Endothelial cell of umbilical vein (primary cell): ENCODE data around the gene MACROD2. TPM values are rescaled to one million over a fixed set of nuclear protein-coding genes. Genes with fewer than 3 reads are reported as not detected.

ENCODE experiments used
- BruUV-seq: library from RNA; stranded (reverse); fragments of 400-500 nt; replicated peaks from 2 replicates; lab custom pipeline; 2021; lab: Mats Ljungman, UMichigan
- CTCF ChIA-PET: fragments of 300-600, 350-600 bp; sonication (Branson Sonifier 250); formaldehyde crosslinking; loops from one replicate; lab custom pipeline; 2021; ENCODE audit warnings: antibody characterized with exemption, inconsistent platforms; lab: Charles Lee
- POLR2A ChIA-PET: fragments of 300-600, 350-600 bp; sonication (Branson Sonifier 250); formaldehyde crosslinking; loops from one replicate; lab custom pipeline; 2021; ENCODE audit warnings: antibody characterized with exemption, inconsistent platforms; lab: Charles Lee
- DNase-seq: peaks from one replicate; pipeline ENCODE4 v3.0.0-alpha.2; 2011; ENCODE audit warnings: low read depth, low spot score
- FAIRE-seq: peaks from 2 replicates; lab custom pipeline; 2011; peaks lifted over from hg19 to GRCh38; lab: Jason Lieb, UNC
- H2AFZ ChIP-seq: 2 replicates; pipeline ENCODE4 v1.6.0; 2012; ENCODE audit warnings: low read depth, low read length, control low read depth, inconsistent platforms
- H3K27ac ChIP-seq: 2 replicates; pipeline ENCODE4 v1.5.1; 2011; ENCODE audit warnings: low read depth, mild to moderate bottlenecking, control low read depth, low read length, moderate library complexity; ENCODE audit not compliant: insufficient read depth
- H3K27me3 ChIP-seq, 2 experiments: 2 replicates each; pipeline versions ENCODE4 v1.6.0 to v1.6.1; 2011; ENCODE audit warnings: low read length in 2 of 2, mixed read lengths in 1 of 2; ENCODE audit not compliant: control insufficient read depth in 2 of 2, insufficient read depth in 2 of 2
- H3K36me3 ChIP-seq, 2 experiments: 2 replicates in 1 of 2; 3 replicates in 1 of 2; pipeline ENCODE4 v1.5.1; 2011; ENCODE audit warnings: low read length in 2 of 2, mild to moderate bottlenecking in 1 of 2, moderate library complexity in 1 of 2; ENCODE audit not compliant: control insufficient read depth in 2 of 2, insufficient read depth in 2 of 2; ENCODE audit errors: extremely low read depth in 1 of 2
- H3K4me1 ChIP-seq: 3 replicates; pipeline ENCODE4 v1.5.1; 2011; ENCODE audit warnings: mild to moderate bottlenecking, low read length; ENCODE audit not compliant: control insufficient read depth, insufficient read depth; ENCODE audit errors: extremely low read depth
- H3K4me2 ChIP-seq: 2 replicates; pipeline ENCODE4 v1.6.1; 2011; ENCODE audit warnings: low read length, control low read depth, mixed read lengths; ENCODE audit not compliant: insufficient read depth
- H3K4me3 ChIP-seq, 3 experiments: fragments of 200-600 bp in 1 of 3; sonication (generic), shearing (Covaris generic) in 1 of 3; replicated peaks in 1 of 3; 2 replicates each; pipeline ENCODE4 v1.5.1; 2011 to 2016; ENCODE audit warnings: control low read depth in 3 of 3, low read length in 3 of 3, mild to moderate bottlenecking in 2 of 3, inconsistent platforms in 1 of 3, low read depth in 1 of 3, moderate library complexity in 1 of 3; ENCODE audit not compliant: insufficient read depth in 1 of 3
- H3K79me2 ChIP-seq: 2 replicates; pipeline ENCODE4 v1.6.0; 2012; ENCODE audit warnings: low read length, inconsistent platforms; ENCODE audit not compliant: control insufficient read depth, insufficient read depth
- H3K9ac ChIP-seq: replicated peaks from 2 replicates; pipeline ENCODE3; 2011; ENCODE audit warnings: low read length, control low read depth; ENCODE audit not compliant: insufficient read depth; ENCODE audit errors: extremely low read depth
- H3K9me1 ChIP-seq: replicated peaks from 3 replicates; pipeline ENCODE4 v1.6.0; 2011; ENCODE audit warnings: mild to moderate bottlenecking, low read length; ENCODE audit not compliant: control insufficient read depth, insufficient read depth; ENCODE audit errors: extremely low read depth
- H3K9me3 ChIP-seq: replicated peaks from 2 replicates; pipeline ENCODE4 v1.5.1; 2012; ENCODE audit warnings: low read length, inconsistent platforms; ENCODE audit not compliant: control insufficient read depth, insufficient read depth
- H4K20me1 ChIP-seq: replicated peaks from 2 replicates; pipeline ENCODE3; 2011; ENCODE audit warnings: mild to moderate bottlenecking, low read length; ENCODE audit not compliant: control insufficient read depth, insufficient read depth; ENCODE audit errors: extremely low read depth
- EZH2 ChIP-seq: IDR thresholded peaks from 2 replicates; pipeline ENCODE4 v1.6.1; 2012; ENCODE audit warnings: borderline replicate concordance, low read depth, mild to moderate bottlenecking, moderate library complexity, low read length, inconsistent platforms; ENCODE audit not compliant: severe bottlenecking
- FOS ChIP-seq: IDR thresholded peaks from 2 replicates; pipeline ENCODE4 v1.6.1; 2011; ENCODE audit warnings: mild to moderate bottlenecking, low read length, moderate library complexity, borderline replicate concordance; ENCODE audit not compliant: insufficient read depth
- GATA2 ChIP-seq: IDR thresholded peaks from 2 replicates; pipeline ENCODE4 v1.7.0; 2011; ENCODE audit warnings: low read depth, mild to moderate bottlenecking, moderate library complexity, mixed read lengths, low read length; ENCODE audit not compliant: insufficient read length, insufficient read depth
- JUN ChIP-seq: IDR thresholded peaks from 2 replicates; pipeline ENCODE4 v1.6.1; 2011; ENCODE audit warnings: borderline replicate concordance, low read depth; ENCODE audit not compliant: insufficient read length, insufficient read depth
- MAX ChIP-seq: IDR thresholded peaks from 2 replicates; pipeline ENCODE4 v1.6.1; 2011; ENCODE audit not compliant: insufficient read depth, insufficient read length
- MYC ChIP-seq: IDR thresholded peaks from one replicate; pipeline ENCODE4 v1.6.1; 2011; ENCODE audit warnings: mild to moderate bottlenecking, low read depth, low read length
- POLR2A ChIP-seq: IDR thresholded peaks from 2 replicates; pipeline ENCODE4 v1.6.1; 2012; ENCODE audit warnings: low read depth, mild to moderate bottlenecking, control low read depth, low read length
- POLR2AphosphoS5 ChIP-seq: IDR thresholded peaks from 2 replicates; pipeline ENCODE4 v1.6.1; 2012; ENCODE audit warnings: low read depth, mild to moderate bottlenecking, control low read depth, low read length, moderate library complexity; ENCODE audit not compliant: insufficient read depth
- dilution Hi-C: fragments of 300-500 bp; cut with MboI; formaldehyde crosslinking; loops from one replicate; pipeline ENCODE4 v1.15.0; 2019; ENCODE audit warnings: low sequenced_read_pairs; ENCODE audit not compliant: extremely low pct_ligation_motif_present
- intact Hi-C: fragments of 100-400 bp; cut with micrococcal nuclease; formaldehyde crosslinking; loops from one replicate; pipeline ENCODE4 v1.10.0; 2022
- polyA plus RNA-seq, 4 experiments: library from polyadenylated mRNA; depleted of rRNA in 3 of 4; stranded (reverse) in 3 of 4; unstranded in 1 of 4; fragments of >200 nt; gene quantifications; 2 replicates each; pipeline versions ENCODE4 v1.2.1 to v1.2.3, GENCODE V29; 2011 to 2012; ENCODE audit warnings: missing spikeins in 1 of 4
- total RNA-seq: library from RNA; stranded (reverse); gene quantifications from 2 replicates; pipeline ENCODE4 v1.2.3, GENCODE V29; 2021
- TF ChIP-seq, protein P1 (sequence below), 2 donors: IDR thresholded peaks; 1 replicate in 1 of 2; 2 replicates in 1 of 2; pipeline ENCODE4 v1.5.1; 2011; ENCODE audit warnings: low read length in 2 of 2, mild to moderate bottlenecking in 2 of 2, moderate library complexity in 2 of 2, control low read depth in 1 of 2, inconsistent platforms in 1 of 2, low read depth in 1 of 2; ENCODE audit not compliant: insufficient read depth in 1 of 2; ENCODE audit errors: extremely low read depth in 1 of 2

The MACROD2 gene
- total and polyA plus RNA-seq, 2 donors (not counting 3 experiments of a cell fraction or from before 2014, with no cell fraction given): 0.11 to 0.73 TPM

GRCh38 chr20:16066571-16066970 lies 2071.3 kb downstream of the MACROD2 start:
- no peaks in the 10 kb centered on the region for H3K36me3 ChIP-seq
- no peak for DNase-seq
- H3K9me1 ChIP-seq: no peaks in the 10 kb centered on the region
- no TSS peak for BruUV-seq
- H2AFZ ChIP-seq: no peak overlapping the region
- no peaks in the 10 kb centered on the region for H3K9me3 ChIP-seq
- CTCF ChIA-PET: no interaction called here
- no peak overlapping the region for H3K9ac ChIP-seq
- intact Hi-C loops (no loop called here), dilution Hi-C loops (no loop called here)
- no peak for FAIRE-seq
- no peak overlapping the region for H3K4me2 ChIP-seq
- H3K4me1 ChIP-seq: no peaks in the 10 kb centered on the region
- no peak overlapping the region for H3K27ac ChIP-seq
- no peak overlapping the region for H3K4me3 ChIP-seq
- no peaks in the 10 kb centered on the region for H3K79me2 ChIP-seq
- POLR2A ChIA-PET: no interaction called here
- no peaks in the 10 kb centered on the region for H3K27me3 ChIP-seq
- TF ChIP-seq EZH2 (no peak), POLR2A (no peak), JUN (no peak), GATA2 (no peak)
- no peaks in the 10 kb centered on the region for H4K20me1 ChIP-seq

DNA sequence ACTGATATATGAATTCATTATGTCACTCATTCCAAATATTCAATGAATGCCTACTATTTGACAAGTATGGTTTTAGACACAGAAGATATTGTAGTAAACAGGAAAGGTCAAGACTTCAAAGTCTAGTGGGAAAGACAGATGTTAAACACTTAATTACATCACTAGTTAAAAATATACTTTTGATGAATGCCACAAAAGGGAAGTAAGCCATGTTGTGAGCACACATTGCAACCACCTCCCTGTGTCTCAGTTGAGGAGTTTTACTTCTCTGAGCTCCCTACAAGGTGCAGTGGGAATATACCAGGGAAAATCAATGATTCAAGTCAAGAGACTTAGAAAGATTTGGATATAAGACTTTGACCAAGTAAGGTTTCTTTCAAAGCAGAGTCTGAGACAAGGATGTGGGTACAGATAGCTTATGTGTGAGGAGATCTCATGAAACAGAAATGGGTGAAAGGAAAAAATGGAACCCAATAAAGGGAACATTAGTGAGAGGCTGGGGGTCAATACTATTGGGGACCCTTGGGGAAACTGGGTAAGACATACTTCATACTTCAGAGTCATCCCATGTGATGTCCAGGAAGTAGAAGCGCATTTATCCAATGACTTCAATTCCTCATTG lies 2074.2 kb downstream of the MACROD2 start:
- H4K20me1 ChIP-seq: no peaks in the 10 kb centered on the region
- no TSS peak for BruUV-seq
- ChIA-PET CTCF (no interaction called here), POLR2A (no interaction called here)
- intact Hi-C loops: no loop called here
- no peak for DNase-seq
- H3K79me2 ChIP-seq: no peaks in the 10 kb centered on the region
- no peaks in the 10 kb centered on the region for H3K4me1 ChIP-seq
- no peak overlapping the region for H2AFZ ChIP-seq
- no peak overlapping the region for H3K27ac ChIP-seq
- H3K4me3 ChIP-seq: no peak overlapping the region
- dilution Hi-C loops: no loop called here
- FAIRE-seq: no peak
- H3K27me3 ChIP-seq: no peaks in the 10 kb centered on the region
- no peaks in the 10 kb centered on the region for H3K9me3 ChIP-seq
- no peaks in the 10 kb centered on the region for H3K36me3 ChIP-seq
- H3K9me1 ChIP-seq: no peaks in the 10 kb centered on the region
- TF ChIP-seq MYC: no peak
- TF ChIP-seq GATA2: no peak
- no peak for TF ChIP-seq POLR2A
- no peak for TF ChIP-seq POLR2AphosphoS5
- TF ChIP-seq, protein P1, sequence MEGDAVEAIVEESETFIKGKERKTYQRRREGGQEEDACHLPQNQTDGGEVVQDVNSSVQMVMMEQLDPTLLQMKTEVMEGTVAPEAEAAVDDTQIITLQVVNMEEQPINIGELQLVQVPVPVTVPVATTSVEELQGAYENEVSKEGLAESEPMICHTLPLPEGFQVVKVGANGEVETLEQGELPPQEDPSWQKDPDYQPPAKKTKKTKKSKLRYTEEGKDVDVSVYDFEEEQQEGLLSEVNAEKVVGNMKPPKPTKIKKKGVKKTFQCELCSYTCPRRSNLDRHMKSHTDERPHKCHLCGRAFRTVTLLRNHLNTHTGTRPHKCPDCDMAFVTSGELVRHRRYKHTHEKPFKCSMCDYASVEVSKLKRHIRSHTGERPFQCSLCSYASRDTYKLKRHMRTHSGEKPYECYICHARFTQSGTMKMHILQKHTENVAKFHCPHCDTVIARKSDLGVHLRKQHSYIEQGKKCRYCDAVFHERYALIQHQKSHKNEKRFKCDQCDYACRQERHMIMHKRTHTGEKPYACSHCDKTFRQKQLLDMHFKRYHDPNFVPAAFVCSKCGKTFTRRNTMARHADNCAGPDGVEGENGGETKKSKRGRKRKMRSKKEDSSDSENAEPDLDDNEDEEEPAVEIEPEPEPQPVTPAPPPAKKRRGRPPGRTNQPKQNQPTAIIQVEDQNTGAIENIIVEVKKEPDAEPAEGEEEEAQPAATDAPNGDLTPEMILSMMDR (IDR thresholded peaks at IDR 0.05; ENCODE audit: extremely low read depth in 1 of 2, insufficient read depth in 1 of 2, low read depth in 1 of 2, low read length in 2 of 2): no peak
- no peak for TF ChIP-seq JUN
- TF ChIP-seq MAX: no peak
- TF ChIP-seq EZH2: no peak
- TF ChIP-seq FOS: no peak
- no peak overlapping the region for H3K9ac ChIP-seq
- H3K4me2 ChIP-seq: no peak overlapping the region
